Measurements from ENCODE around the gene HAX1.
"Not testable (repeated sequence)": the region's sequence is repeated elsewhere in the genome, so short reads cannot be mapped to it uniquely, and the experiment has no call there.

The HAX1 gene

DNA sequence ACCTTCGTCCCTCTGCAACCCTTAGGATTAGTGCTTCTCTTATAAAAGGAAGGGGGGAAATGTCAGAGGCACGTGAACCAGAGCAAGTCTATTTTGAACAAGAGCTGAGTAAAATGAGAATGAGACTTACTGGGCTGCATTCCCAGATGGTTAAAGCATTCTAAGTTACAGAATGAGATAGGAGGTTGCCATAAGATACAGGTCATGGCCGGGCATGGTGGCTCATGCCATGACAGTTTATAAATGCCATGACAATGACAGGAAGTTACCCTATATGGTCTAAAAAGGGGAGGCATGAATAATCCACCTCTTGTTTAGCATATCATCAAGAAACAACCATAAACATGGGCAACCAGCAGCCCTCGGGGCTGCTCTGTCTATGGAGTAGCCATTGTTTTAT, 46.0 kb downstream of the HAX1 start:
- in situ Hi-C loops (cut with MboI; ENCODE audit: low pct_unique_long_range_greater_than_20kb, low sequenced_read_pairs, unreplicated experiment), result no loop called here
- DNase-seq (ENCODE audit: low spot score), result no peak
- TF ChIP-seq, protein P1, sequence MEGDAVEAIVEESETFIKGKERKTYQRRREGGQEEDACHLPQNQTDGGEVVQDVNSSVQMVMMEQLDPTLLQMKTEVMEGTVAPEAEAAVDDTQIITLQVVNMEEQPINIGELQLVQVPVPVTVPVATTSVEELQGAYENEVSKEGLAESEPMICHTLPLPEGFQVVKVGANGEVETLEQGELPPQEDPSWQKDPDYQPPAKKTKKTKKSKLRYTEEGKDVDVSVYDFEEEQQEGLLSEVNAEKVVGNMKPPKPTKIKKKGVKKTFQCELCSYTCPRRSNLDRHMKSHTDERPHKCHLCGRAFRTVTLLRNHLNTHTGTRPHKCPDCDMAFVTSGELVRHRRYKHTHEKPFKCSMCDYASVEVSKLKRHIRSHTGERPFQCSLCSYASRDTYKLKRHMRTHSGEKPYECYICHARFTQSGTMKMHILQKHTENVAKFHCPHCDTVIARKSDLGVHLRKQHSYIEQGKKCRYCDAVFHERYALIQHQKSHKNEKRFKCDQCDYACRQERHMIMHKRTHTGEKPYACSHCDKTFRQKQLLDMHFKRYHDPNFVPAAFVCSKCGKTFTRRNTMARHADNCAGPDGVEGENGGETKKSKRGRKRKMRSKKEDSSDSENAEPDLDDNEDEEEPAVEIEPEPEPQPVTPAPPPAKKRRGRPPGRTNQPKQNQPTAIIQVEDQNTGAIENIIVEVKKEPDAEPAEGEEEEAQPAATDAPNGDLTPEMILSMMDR (IDR thresholded peaks at IDR 0.05; ENCODE audit: extremely low read depth, insufficient read depth, missing control alignments), result no peak

DNA sequence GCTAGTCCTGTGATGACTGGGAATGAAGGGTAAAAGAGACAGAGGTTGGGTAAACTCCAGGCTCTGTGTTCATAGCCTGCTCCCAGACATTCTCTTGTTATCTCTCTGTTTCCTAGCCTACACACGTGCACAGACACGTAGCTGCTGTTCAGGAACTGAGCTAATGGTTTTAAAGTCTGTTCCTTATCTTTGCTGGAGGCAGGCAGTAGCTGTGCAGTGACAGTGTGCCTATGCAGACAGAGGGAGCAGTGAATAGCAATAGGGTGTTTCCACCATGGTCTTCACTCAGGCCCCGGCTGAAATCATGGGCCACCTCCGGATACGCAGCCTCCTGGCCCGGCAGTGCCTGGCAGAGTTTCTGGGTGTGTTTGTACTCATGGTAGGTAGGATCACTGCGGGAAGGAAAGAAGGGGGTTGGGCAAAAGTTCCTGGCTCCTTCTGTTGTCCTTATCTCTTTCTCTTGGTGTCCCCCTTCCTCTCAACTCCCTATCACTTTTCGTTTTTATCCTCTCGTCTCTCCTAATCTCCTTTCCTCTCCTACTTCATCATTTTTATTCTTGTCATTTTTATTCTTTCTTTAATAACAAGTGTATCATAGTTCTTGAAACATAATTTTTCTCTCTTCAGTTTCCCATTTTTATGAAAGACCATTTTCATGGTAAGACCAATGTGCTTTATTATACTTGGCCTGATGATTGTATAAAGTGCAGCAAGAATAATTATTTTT, 48.6 kb downstream of the HAX1 start, which contains the start of gene AQP10:
AQP10 (plus strand) TSS at position 212 of the 727 bp plus-strand sequence; CDS start at position 275, 63 bp downstream.
- DNase-seq (ENCODE audit: low spot score), result no peak
- in situ Hi-C loops (cut with MboI; ENCODE audit: low pct_unique_long_range_greater_than_20kb, low sequenced_read_pairs, unreplicated experiment), result no loop called here
- TF ChIP-seq, protein P1 (IDR thresholded peaks at IDR 0.05; ENCODE audit: extremely low read depth, insufficient read depth, missing control alignments), result no peak

DNA sequence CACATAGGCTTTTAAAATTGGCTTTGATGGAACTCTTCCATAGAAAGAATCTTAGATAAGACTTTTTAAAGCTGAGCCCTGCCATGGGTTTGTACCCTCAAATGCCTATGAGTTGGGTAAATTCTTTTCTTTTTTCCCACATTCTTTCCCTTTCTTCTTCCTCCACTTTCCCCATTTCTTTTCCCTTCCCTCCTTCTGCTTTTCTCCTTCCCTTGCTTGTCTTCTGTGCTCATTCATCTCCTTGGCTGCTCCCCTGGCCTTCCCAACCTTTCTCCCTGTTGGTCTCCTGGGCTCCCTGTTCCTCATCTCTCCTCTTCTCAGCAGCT, 49.1 kb downstream of the HAX1 start:
- DNase-seq (ENCODE audit: low spot score); in situ Hi-C loops (cut with MboI; ENCODE audit: low pct_unique_long_range_greater_than_20kb, low sequenced_read_pairs, unreplicated experiment): not testable (repeated sequence)

DNA sequence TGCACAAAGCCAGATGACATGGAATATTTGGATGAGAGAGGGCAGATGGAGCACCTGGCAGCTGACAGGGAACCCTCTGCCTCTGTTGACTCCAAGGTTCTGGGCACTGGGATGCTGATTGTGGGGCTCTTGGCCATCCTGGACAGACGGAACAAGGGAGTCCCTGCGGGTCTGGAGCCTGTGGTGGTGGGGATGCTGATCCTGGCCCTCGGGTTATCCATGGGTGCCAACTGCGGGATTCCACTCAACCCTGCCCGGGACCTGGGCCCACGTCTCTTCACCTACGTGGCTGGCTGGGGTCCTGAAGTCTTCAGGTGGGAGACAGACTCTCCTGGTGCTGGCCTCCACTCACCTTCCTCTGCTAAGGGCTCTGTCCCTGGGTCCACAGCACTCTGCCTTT, 51.1 kb downstream of the HAX1 start:
- DNase-seq (ENCODE audit: low spot score), result no peak
- TF ChIP-seq, protein P1 (IDR thresholded peaks at IDR 0.05; ENCODE audit: extremely low read depth, insufficient read depth, missing control alignments), result no peak
- in situ Hi-C loops (cut with MboI; ENCODE audit: low pct_unique_long_range_greater_than_20kb, low sequenced_read_pairs, unreplicated experiment), result no loop called here

DNA sequence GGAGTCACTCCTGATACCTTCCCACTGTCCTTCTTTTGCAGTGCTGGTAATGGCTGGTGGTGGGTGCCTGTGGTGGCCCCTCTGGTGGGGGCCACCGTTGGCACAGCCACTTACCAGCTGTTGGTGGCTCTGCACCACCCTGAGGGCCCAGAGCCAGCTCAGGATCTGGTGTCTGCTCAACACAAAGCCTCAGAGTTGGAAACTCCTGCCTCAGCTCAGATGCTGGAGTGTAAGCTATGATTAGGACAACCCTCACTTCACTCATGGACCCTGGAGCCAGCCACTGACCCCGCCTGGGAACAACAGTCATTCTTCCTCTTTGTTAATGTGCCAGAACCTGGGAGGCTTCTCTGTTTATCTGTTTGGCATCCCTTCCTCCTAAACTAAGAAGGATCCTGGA, 51.8 kb downstream of the HAX1 start:
- TF ChIP-seq, protein P1 (IDR thresholded peaks at IDR 0.05; ENCODE audit: extremely low read depth, insufficient read depth, missing control alignments), result no peak
- in situ Hi-C loops (cut with MboI; ENCODE audit: low pct_unique_long_range_greater_than_20kb, low sequenced_read_pairs, unreplicated experiment), result no loop called here
- DNase-seq (ENCODE audit: low spot score), result no peak

DNA sequence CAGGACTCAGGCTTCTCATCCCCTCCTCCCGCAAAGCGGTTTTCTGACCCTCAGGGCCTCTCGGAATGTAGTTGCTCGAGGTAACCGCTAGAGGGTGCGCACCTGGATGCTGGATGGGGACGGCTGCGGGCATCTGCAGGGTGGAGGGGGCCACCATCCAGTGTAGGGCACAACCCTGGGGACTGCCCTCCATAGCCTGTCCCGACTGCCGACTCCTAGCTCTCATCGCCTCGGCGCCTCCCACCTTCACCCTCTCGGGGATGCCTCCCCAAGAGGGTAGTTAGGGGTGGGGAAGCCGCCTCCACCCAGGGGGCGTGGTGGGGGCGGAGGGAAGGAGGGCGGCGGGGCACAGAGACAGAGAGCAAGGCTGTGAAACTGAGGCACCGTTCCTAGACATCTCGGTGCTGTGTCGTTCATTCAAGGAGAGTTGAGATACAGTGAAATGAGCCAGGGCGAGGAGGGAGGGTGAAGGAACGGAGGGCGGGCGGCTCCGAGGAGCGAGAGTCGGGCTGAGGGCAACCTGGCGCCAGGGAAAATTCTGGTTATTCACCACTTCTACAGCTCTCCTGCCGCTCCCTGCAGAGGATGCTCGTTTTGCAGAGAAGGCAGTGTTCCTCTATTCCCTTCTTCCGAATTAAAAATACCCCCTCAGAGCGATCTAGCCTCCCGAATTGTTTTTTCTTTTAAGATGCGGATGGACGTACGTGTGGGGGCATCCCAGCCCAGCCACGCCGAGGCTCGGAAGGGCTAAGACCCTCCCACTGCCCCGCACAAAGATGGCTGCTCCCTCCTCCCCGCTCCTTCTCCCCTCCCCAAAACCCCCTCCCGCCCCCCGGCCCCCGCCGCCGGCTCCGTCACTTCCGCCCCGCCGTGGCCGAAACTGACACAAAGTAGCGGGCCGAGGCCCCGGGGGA, 52.5 kb downstream of the HAX1 start, which contains the start of gene ATP8B2:
ATP8B2 (plus strand) TSS at position 857 of the 914 bp plus-strand sequence. CDS start 2,617 bp downstream, outside the sequence.
- in situ Hi-C loops (cut with MboI; ENCODE audit: low pct_unique_long_range_greater_than_20kb, low sequenced_read_pairs, unreplicated experiment), result no loop called here
- DNase-seq (ENCODE audit: low spot score), result peak; percentile 89
- TF ChIP-seq, protein P1 (IDR thresholded peaks at IDR 0.05; ENCODE audit: extremely low read depth, insufficient read depth, missing control alignments), result peak; percentile 85
